Left forelimb (tissue), 1 donor: ENCODE data around the gene CD200.

Experiments
- DNase-seq: peaks from one replicate; pipeline ENCODE4 v3.0.0-alpha.2; 2018; ENCODE audit warnings: low spot score

Gene CD200

GRCh38 chr3:112333381-112334317, 693 bp downstream of the CD200 start:
- DNase-seq, result peak; percentile 88

GRCh38 chr3:112334691-112335433, 1.9 kb downstream of the CD200 start:
- no peak for DNase-seq

DNA sequence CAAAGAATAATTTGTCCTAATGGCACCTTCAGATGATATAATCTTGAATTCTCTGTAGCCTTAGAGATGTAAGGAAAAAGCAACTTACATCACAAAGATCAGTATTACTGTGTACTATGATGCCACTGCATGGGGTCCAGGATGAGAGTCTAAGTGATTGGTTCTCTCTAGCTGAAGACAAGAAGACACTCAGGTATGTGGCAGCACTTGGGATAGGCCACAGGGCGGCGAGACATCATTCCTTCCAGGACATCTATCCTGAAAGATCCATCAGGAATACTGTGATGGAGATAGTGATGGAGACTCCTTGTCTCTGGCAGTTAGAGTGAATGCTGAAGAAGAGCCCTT, 2.5 kb downstream of the CD200 start:
- DNase-seq, result no peak

GRCh38 chr3:112338021-112338726, 5.2 kb downstream of the CD200 start:
- no peak for DNase-seq

DNA sequence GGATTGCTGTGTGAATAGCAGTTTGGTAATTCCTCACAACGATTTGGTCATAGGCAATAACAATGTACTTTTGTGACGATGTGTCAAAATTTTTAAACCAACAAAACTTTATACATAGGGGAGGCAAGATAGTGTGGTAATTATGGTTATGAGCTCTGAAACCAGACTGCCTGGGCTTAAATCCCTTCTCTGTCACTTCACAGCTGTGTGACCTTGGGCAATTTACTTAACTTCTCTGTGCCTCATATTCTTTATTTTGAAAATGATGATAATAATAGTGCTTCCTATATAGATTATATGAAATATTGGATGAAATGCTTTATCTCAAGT, 5.7 kb downstream of the CD200 start:
- DNase-seq, result no peak

DNA sequence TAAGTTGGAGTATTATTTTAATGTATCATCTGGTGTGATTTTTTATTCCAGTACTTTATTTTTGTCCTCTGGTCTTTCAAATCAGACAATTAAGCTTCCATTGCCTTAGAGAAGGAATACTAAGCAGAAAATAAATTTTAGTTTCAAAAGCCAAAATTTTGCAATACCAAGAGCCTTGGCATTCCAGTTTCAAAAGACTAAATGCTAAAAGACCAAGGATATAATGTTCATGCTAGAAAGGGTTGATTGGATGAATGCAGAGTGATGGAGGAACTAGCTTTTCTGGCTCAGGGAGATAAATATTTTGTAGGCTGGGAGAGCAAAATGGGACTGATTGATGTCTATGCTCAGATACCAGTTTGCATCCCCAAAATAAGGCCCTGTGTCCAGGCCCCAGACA, 6.2 kb downstream of the CD200 start:
- no peak for DNase-seq

DNA sequence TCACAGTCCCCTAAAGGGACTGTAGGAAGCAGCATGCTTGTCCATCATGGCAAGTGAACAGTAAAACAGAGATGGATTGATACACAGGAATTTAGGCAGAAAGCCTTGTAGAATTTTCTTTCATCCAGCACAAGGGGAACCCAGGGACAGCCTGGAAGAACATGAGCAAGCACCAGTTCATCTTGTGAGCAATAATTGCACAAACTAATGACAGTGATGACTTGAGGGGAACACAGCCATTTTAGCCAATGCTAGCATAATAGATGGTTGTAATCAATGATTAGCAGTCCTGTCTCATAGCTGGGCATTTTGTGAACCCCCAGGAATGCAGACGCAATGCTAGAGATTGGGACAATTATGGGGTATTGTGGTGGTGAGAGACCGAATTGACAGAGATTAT, 6.7 kb downstream of the CD200 start:
- DNase-seq, result no peak

- DNase-seq, result no peak
These were observed 8.4 kb downstream of the CD200 start for GRCh38 chr3:112341386-112341785.

DNA sequence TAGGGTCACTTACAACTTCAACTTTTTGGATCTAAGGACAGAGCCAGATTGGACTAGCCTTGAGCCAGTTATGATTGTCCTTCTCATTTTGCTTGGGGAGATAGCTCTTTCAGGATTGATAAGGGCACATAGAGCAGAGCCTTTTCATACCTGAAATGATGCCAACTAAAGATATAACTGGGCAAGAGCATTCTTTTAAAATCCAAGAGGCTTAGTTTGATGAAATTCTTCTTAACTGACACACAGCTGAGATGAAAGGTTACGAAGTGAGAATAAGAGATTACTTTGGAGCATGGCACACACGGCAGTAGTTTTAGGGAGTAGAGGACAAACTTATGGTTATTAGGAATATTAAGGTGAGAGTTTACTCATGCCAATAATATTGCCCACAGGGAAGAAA, 12.7 kb downstream of the CD200 start:
- no peak for DNase-seq

DNA sequence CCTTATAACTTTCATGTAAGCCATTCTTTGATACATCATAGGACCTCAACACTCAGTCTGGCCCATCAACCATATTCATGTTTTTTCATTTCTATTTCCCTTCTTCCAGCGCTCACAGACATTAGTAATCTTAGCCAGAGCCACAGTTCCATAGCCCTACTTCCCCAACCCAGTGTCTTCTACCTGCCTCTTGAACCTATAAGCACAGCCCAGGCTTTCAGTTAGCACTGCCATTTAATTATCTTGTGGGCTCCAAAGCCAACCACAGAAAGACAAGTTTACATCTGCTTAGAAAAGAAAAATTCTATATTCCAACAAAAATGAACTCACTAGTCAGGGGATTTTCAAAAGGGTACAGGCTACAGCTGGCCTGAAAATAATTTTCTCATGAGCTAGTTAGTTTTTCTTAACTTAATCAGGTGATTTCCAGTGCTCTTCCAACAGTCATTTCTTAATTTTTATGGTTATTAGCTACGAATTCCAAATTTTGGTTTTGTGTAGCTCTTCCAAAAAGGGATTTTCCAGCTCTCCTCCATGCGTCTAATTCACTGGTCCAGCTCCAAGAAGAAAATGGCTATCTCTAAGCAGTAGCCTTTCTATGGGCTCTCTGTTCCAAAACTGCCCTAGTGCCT, 13.7 kb downstream of the CD200 start:
- DNase-seq, result no peak

GRCh38 chr3:112348943-112349342, 16.0 kb downstream of the CD200 start:
- no peak for DNase-seq

GRCh38 chr3:112349557-112349956, 16.6 kb downstream of the CD200 start:
- DNase-seq, result no peak

DNA sequence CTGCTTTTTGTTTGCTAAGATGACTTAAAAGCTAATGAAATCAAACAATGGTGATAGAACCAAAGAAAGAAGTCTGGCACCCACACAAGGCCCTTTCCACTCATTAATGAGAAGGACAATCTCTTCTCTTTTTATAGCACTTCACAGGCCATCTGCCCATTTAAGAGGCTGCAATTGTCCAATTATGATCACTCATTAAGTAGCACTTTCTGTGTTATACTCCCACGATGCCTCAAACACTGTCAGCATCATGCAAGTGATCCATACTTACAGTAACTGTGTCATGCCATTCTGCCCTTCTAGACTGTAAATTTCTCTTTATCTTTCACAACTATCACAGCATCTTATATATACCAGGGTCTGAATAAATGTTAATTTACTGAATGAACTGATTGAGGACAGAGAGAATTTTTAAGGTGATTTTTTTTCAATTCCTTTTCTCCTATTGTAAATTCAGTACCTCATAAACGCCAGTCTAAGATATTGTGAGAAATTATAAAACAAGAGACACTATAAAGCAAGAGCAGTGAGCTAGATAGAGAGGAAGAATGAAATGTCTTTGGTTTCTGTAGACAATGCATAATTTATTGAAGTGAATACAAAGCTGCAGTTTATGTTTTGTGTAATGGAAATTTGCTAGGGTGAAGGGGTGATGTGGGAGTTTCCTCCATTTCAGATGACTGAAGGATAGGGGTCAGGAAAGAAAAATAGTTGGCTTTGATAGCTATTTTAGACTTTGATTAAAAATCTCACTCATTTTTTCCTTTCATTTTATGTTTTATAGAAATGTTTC, 17.3 kb downstream of the CD200 start:
- no peak for DNase-seq

- DNase-seq, result no peak
These were observed 18.1 kb downstream of the CD200 start for GRCh38 chr3:112351036-112351435.

- DNase-seq, result no peak
These were observed 18.9 kb downstream of the CD200 start for GRCh38 chr3:112351823-112352222.

DNA sequence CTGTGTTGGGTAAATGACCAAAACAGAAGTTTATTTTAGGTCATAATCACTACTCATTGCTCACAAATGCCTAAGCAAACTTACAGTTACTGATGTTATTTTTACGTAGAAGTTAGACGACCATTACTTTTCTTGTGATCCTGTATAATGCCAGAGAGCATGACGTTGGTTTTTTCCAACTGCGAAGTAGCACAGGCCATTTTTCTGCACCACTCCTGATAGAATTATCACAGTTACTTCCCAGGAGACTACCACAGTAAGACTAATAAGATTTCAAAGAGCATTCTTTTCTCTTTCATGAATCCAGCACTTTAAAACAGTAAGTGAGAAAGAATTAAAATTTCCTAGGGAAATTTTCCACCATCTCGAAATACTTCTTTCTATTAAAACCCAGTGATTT, 19.8 kb downstream of the CD200 start:
- no peak for DNase-seq

DNA sequence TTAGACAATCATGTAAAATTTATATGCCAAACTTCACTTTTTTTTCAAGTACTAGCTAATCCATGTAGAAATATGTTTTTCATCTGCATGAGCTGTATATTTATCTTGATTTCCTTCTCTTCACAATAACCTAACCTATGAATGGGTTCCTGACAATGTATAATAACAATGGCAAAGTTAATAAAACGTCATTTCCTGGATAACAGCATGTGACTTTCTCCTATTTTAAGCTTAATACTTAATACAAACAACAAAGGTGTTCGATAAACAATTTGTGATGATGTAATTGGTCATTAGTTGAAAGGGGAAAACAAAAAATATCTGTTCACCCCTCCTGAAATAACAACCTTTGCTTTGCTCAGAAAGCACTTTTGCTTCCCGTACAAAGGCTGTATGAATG, 20.4 kb downstream of the CD200 start:
- DNase-seq, result no peak

DNA sequence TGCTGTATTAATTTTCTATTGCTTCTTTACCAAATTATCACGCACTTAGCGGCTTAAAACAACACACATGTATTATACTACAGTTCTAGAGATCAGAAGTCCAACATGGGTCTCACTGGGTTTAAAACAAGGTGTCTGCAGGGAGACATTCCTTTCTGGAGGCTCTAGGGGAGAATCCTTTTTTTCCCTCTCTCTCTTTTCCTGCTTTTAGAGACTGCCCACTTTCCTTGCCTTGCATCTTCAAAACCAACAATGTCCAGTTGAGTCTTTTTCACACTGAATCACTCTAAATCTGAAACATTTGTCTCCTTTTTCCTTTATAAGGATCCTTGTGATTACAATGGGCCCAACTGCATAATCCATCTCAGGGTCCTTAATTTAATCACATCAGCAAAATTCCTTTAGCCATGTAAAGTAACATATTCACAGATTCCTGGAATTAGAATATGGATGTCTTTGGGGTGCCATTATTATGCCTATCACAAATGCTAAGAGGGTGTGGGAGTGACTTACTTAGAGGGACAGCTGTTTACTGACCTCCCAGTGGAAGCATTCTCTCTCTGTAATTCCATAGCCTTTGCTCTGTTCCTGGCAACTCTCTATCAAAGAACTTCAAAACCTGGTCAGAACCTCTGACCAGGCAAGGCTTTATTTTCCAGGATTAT, 21.8 kb downstream of the CD200 start:
- DNase-seq, result no peak

- DNase-seq, result no peak
These were observed 22.3 kb downstream of the CD200 start for GRCh38 chr3:112355307-112355687.

GRCh38 chr3:112357930-112358780, 25.2 kb downstream of the CD200 start:
- DNase-seq, result no peak
